Endodermal cell (in vitro differentiated cells): ENCODE data around the gene SAMD5. TPM values are rescaled to one million over a fixed set of nuclear protein-coding genes. Genes with fewer than 3 reads are reported as not detected.

ENCODE experiments used
- DNase-seq: peaks from one replicate; pipeline ENCODE4 v3.0.0-alpha.2; 2017
- H3K27ac ChIP-seq: 2 replicates; pipeline ENCODE4 v1.5.1; 2013; ENCODE audit warnings: mild to moderate bottlenecking, low read depth, low read length, moderate library complexity
- H3K27me3 ChIP-seq: 2 replicates; pipeline ENCODE4 v1.6.1; 2013; ENCODE audit warnings: mild to moderate bottlenecking, low read length, moderate library complexity; ENCODE audit not compliant: insufficient read depth, control insufficient read depth, poor library complexity, severe bottlenecking
- H3K36me3 ChIP-seq: 2 replicates; pipeline ENCODE4 v1.7.0; 2013; ENCODE audit warnings: mild to moderate bottlenecking, low read length, moderate library complexity; ENCODE audit not compliant: control insufficient read depth, insufficient read depth
- H3K4me1 ChIP-seq: one replicate; pipeline ENCODE4 v1.7.0; 2013; ENCODE audit warnings: low read length; ENCODE audit not compliant: control insufficient read depth, insufficient read depth
- H3K4me3 ChIP-seq: 2 replicates; pipeline ENCODE4 v1.5.1; 2013; ENCODE audit warnings: mild to moderate bottlenecking, low read length, moderate library complexity
- H3K9ac ChIP-seq: 2 replicates; pipeline ENCODE4 v1.6.1; 2013; ENCODE audit warnings: mild to moderate bottlenecking, low read length, moderate library complexity; ENCODE audit not compliant: poor library complexity, severe bottlenecking; ENCODE audit errors: extremely low read depth
- H3K9me3 ChIP-seq: 2 replicates; pipeline ENCODE4 v1.6.1; 2013; ENCODE audit warnings: mild to moderate bottlenecking, low read length, moderate library complexity; ENCODE audit not compliant: control insufficient read depth
- H3K27ac Mint-ChIP-seq: 2 replicates; pipeline ENCODE4 v1.8.0; 2020; ENCODE audit warnings: mixed read lengths
- H3K27me3 Mint-ChIP-seq: 2 replicates; pipeline ENCODE4 v1.8.0; 2021; ENCODE audit warnings: mild to moderate bottlenecking, mixed read lengths; ENCODE audit not compliant: insufficient read depth
- H3K36me3 Mint-ChIP-seq: 2 replicates; pipeline ENCODE4 v1.8.0; 2020; ENCODE audit warnings: low read depth, mixed read lengths
- H3K4me1 Mint-ChIP-seq: 2 replicates; pipeline ENCODE4 v1.8.0; 2020; ENCODE audit warnings: mixed read lengths
- H3K4me3 Mint-ChIP-seq: 2 replicates; pipeline ENCODE4 v1.8.0; 2020; ENCODE audit warnings: mild to moderate bottlenecking, moderate library complexity, mixed read lengths
- H3K9me3 Mint-ChIP-seq: 2 replicates; pipeline ENCODE4 v1.8.0; 2020; ENCODE audit warnings: mild to moderate bottlenecking, mixed read lengths
- CTCF ChIP-seq: fragments of 200-600 bp; sonication (generic); conservative IDR thresholded peaks from 2 replicates; pipeline ENCODE4 v1.5.0; 2021; ENCODE audit warnings: antibody characterized with exemption, mild to moderate bottlenecking
- WGBS, 2 experiments: methylation state at CpG; one replicate each; pipeline versions ENCODE4 v1.1.5 to v1.1.7; 2013; ENCODE audit warnings: missing lambda C conversion rate in 2 of 2, mixed read lengths in 1 of 2; ENCODE audit not compliant: insufficient coverage in 1 of 2, insufficient read length in 1 of 2; 5-methylcytosine and 5-hydroxymethylcytosine counted together
- total RNA-seq, 2 donors: library from RNA; stranded (reverse); fragmentation: NEBNext Ultra II Directional in 1 of 2; extraction: Animal tissue kit (Norgen Biotek cat#: 25700) in 1 of 2; gene quantifications; 2 replicates in 1 of 2; 3 replicates in 1 of 2; pipeline ENCODE4 v1.2.1, GENCODE V29; 2021

SAMD5 gene
- total RNA-seq, 2 donors from 2014 or later, result 0.69 to 0.99 TPM

DNA sequence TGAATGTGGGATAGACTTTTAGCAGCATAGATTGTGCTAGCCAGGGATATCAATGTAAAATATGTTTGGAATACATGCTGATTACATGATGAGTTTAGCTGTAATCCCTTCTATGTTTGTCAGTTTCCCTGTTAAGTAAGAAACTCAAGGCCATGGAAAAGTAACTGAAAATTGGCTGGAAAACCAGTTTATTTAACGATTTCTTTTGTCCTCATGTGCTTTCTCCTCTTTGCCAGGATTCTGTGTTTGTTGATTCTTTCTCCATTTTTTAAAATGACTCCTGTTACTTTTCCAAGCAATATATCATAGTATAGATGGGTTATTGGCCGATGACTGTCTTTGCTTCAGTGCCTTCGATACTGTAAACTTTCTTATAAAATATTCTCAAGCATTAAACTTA lies 87.5 kb downstream of the SAMD5 start:
- H3K36me3 ChIP-seq, result no peaks in the 10 kb centered on the region
- DNase-seq, result no peak
- H3K4me3 ChIP-seq, result no peak overlapping the region
- TF ChIP-seq CTCF, result no peak
- 76% methylated on average over 1 of the region's 3 CpGs; no CpG with 5 or more reads in 1 of the 2 experiments for WGBS, 2 experiments
- no peaks in the 10 kb centered on the region for H3K4me1 ChIP-seq
- no peak overlapping the region for H3K27ac Mint-ChIP-seq
- no peaks in the 10 kb centered on the region for H3K9me3 Mint-ChIP-seq
- H3K9me3 ChIP-seq, result no peaks in the 10 kb centered on the region
- no peaks in the 10 kb centered on the region for H3K36me3 Mint-ChIP-seq
- no peak overlapping the region for H3K4me3 Mint-ChIP-seq
- H3K9ac ChIP-seq, result no peak overlapping the region
- no peaks in the 10 kb centered on the region for H3K27me3 ChIP-seq
- H3K4me1 Mint-ChIP-seq, result no peaks in the 10 kb centered on the region
- H3K27me3 Mint-ChIP-seq, result no peaks in the 10 kb centered on the region
- no peak overlapping the region for H3K27ac ChIP-seq

DNA sequence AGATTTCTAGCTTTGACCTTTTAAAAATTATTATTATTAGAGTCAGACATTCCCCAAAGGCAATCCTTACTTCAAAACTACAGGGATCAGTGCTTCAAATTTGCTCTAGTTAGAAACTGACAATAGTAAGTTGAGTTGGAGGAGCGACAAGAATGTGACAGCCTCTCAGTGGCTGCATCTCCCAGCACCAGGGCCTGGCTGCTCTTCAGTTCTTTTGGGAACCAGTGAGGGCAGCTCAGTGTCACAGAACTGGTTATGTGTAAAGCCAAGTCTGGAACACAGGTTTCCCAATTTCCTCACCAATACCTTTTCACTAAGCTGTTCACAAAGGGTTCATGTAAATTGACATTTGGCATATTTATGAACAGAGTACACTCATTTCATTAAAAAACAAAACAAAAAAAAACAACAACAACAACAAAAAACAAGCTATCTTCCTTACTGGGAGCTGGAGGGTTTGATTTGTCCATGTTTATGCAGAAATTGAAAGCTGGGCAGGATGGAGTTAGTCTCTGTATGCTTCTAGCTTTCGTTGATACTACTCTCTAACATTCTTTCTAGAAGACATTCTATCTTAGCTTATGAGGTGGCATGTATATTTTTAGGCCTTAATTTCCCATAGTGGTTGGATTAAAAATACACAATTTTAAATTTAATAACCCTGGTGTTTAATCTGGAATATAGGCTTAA lies 95.0 kb downstream of the SAMD5 start:
- no peak overlapping the region for H3K4me3 Mint-ChIP-seq
- H3K4me1 Mint-ChIP-seq, result no peaks in the 10 kb centered on the region
- no peaks in the 10 kb centered on the region for H3K9me3 ChIP-seq
- H3K9me3 Mint-ChIP-seq, result no peaks in the 10 kb centered on the region
- 85 to 100% methylated on average over 1 of the region's 2 CpGs for WGBS, 2 experiments
- no peaks in the 10 kb centered on the region for H3K36me3 ChIP-seq
- no peak for TF ChIP-seq CTCF
- H3K27ac Mint-ChIP-seq, result no peak overlapping the region
- no peaks in the 10 kb centered on the region for H3K27me3 ChIP-seq
- H3K27ac ChIP-seq, result no peak overlapping the region
- H3K27me3 Mint-ChIP-seq, result no peaks in the 10 kb centered on the region
- no peaks in the 10 kb centered on the region for H3K36me3 Mint-ChIP-seq
- H3K9ac ChIP-seq, result no peak overlapping the region
- no peak for DNase-seq
- H3K4me1 ChIP-seq, result no peaks in the 10 kb centered on the region
- no peak overlapping the region for H3K4me3 ChIP-seq

GRCh38 chr6:147604373-147604772 lies 95.9 kb downstream of the SAMD5 start:
- H3K27me3 Mint-ChIP-seq, result no peaks in the 10 kb centered on the region
- Histone ChIP-seq H3K9me3 (no peaks in the 10 kb centered on the region), H3K36me3 (no peaks in the 10 kb centered on the region), H3K4me3 (no peak overlapping the region), H3K27me3 (no peaks in the 10 kb centered on the region), H3K9ac (no peak overlapping the region), H3K27ac (no peak overlapping the region), H3K4me1 (no peaks in the 10 kb centered on the region)
- no peak overlapping the region for H3K4me3 Mint-ChIP-seq
- H3K4me1 Mint-ChIP-seq, result no peaks in the 10 kb centered on the region
- H3K27ac Mint-ChIP-seq, result no peak overlapping the region
- 88 to 91% methylated on average over 3 to 4 of the region's 4 CpGs for WGBS, 2 experiments
- DNase-seq, result no peak
- H3K9me3 Mint-ChIP-seq, result no peaks in the 10 kb centered on the region
- H3K36me3 Mint-ChIP-seq, result no peaks in the 10 kb centered on the region
- no peak for TF ChIP-seq CTCF
